Calu3 (cell line): ENCODE results near the gene ARHGAP25. TPM values are rescaled to one million over a fixed set of nuclear protein-coding genes. Genes with fewer than 3 reads are reported as not detected.

Experiments
- BruUV-seq: library from RNA; stranded (reverse); fragments of 400-500 nt; replicated peaks from 2 replicates; lab custom pipeline; 2021; lab: Mats Ljungman, UMichigan
- CTCF ChIA-PET: fragments of 300-600 bp; sonication (Branson Sonifier 250); formaldehyde crosslinking; loops from one replicate; lab custom pipeline; 2022; ENCODE audit warnings: antibody characterized with exemption; lab: Charles Lee
- DNase-seq: peaks from one replicate; pipeline ENCODE4 v3.0.0; 2022
- H3K27ac Mint-ChIP-seq: one replicate; pipeline ENCODE4 v1.8.0; 2022; ENCODE audit warnings: mixed read lengths; ENCODE audit not compliant: unreplicated experiment
- H3K27me3 Mint-ChIP-seq: one replicate; pipeline ENCODE4 v1.8.0; 2022; ENCODE audit warnings: mixed read lengths; ENCODE audit not compliant: unreplicated experiment
- H3K36me3 Mint-ChIP-seq: one replicate; pipeline ENCODE4 v1.8.0; 2022; ENCODE audit warnings: mild to moderate bottlenecking, moderate library complexity, mixed read lengths; ENCODE audit not compliant: insufficient read depth, unreplicated experiment
- H3K4me1 Mint-ChIP-seq: one replicate; pipeline ENCODE4 v1.8.0; 2022; ENCODE audit warnings: mild to moderate bottlenecking, low read depth, mixed read lengths; ENCODE audit not compliant: unreplicated experiment
- H3K4me3 Mint-ChIP-seq: one replicate; pipeline ENCODE4 v1.8.0; 2022; ENCODE audit warnings: mild to moderate bottlenecking, low read depth, moderate library complexity, mixed read lengths; ENCODE audit not compliant: unreplicated experiment
- H3K9me3 Mint-ChIP-seq: one replicate; pipeline ENCODE4 v1.8.0; 2022; ENCODE audit warnings: low read depth, mixed read lengths; ENCODE audit not compliant: unreplicated experiment
- intact Hi-C: fragments of 100-400 bp; cut with micrococcal nuclease; formaldehyde crosslinking; loops from one replicate; pipeline ENCODE4 v1.10.0; 2022; ENCODE audit not compliant: unreplicated experiment
- total RNA-seq: library from RNA; stranded (reverse); gene quantifications from 2 replicates; pipeline ENCODE4 v1.2.3, GENCODE V29; 2022
- TF ChIP-seq, protein P1 (sequence below): fragments of 200-600 bp; IDR thresholded peaks from one replicate; pipeline ENCODE4 v1.8.0; 2022; ENCODE audit warnings: antibody characterized with exemption; ENCODE audit not compliant: unreplicated experiment

The ARHGAP25 gene
- total RNA-seq, 1 experiment from 2014 or later = not detected

GRCh38 chr2:68719912-68720311 is 14.7 kb upstream of the ARHGAP25 start:
- CTCF ChIA-PET = interaction anchor here (1.5 kb wide), 1 partner anchor 206 kb away, joined by 3 read pairs; no protein-coding TSS in a partner anchor
- H3K27me3 Mint-ChIP-seq = peaks cover 59% of the 10 kb centered on the region
- H3K4me3 Mint-ChIP-seq = no peak overlapping the region
- TF ChIP-seq, protein P1, sequence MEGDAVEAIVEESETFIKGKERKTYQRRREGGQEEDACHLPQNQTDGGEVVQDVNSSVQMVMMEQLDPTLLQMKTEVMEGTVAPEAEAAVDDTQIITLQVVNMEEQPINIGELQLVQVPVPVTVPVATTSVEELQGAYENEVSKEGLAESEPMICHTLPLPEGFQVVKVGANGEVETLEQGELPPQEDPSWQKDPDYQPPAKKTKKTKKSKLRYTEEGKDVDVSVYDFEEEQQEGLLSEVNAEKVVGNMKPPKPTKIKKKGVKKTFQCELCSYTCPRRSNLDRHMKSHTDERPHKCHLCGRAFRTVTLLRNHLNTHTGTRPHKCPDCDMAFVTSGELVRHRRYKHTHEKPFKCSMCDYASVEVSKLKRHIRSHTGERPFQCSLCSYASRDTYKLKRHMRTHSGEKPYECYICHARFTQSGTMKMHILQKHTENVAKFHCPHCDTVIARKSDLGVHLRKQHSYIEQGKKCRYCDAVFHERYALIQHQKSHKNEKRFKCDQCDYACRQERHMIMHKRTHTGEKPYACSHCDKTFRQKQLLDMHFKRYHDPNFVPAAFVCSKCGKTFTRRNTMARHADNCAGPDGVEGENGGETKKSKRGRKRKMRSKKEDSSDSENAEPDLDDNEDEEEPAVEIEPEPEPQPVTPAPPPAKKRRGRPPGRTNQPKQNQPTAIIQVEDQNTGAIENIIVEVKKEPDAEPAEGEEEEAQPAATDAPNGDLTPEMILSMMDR = no peak
- BruUV-seq = no TSS peak
- no peak overlapping the region for H3K27ac Mint-ChIP-seq
- DNase-seq = no peak
- H3K36me3 Mint-ChIP-seq = no peaks in the 10 kb centered on the region
- H3K9me3 Mint-ChIP-seq = no peaks in the 10 kb centered on the region
- peaks cover 14% of the 10 kb centered on the region for H3K4me1 Mint-ChIP-seq
- intact Hi-C loops = no loop called here

DNA sequence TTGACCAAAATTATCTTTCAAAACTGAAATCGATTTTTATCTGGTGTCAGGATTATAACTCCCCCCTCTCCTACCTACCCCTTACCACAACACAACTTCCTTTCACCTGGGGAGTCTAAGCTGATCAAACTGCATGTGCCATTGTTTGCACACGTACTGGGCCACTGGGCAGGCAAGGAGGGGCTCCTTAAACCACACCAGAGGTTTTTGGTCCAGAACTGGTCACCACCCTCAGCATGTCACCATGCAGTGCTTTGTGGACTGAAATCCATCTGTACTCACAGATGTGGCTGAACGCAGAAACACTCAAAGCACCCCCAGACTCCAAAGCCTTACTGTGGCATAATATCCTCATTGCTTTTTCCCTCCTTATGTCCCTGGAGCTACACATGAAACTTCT is 13.9 kb upstream of the ARHGAP25 start:
- no peak overlapping the region for H3K27ac Mint-ChIP-seq
- CTCF ChIA-PET = interaction anchor here (0.6 kb wide), 1 partner anchor 205 kb away, joined by 4 read pairs; no protein-coding TSS in a partner anchor
- no peaks in the 10 kb centered on the region for H3K36me3 Mint-ChIP-seq
- H3K4me1 Mint-ChIP-seq = peaks cover 14% of the 10 kb centered on the region
- TF ChIP-seq, protein P1 = no peak
- no peak overlapping the region for H3K4me3 Mint-ChIP-seq
- BruUV-seq = no TSS peak
- intact Hi-C loops = no loop called here
- no peaks in the 10 kb centered on the region for H3K9me3 Mint-ChIP-seq
- no peak for DNase-seq
- peaks cover 61% of the 10 kb centered on the region for H3K27me3 Mint-ChIP-seq

DNA sequence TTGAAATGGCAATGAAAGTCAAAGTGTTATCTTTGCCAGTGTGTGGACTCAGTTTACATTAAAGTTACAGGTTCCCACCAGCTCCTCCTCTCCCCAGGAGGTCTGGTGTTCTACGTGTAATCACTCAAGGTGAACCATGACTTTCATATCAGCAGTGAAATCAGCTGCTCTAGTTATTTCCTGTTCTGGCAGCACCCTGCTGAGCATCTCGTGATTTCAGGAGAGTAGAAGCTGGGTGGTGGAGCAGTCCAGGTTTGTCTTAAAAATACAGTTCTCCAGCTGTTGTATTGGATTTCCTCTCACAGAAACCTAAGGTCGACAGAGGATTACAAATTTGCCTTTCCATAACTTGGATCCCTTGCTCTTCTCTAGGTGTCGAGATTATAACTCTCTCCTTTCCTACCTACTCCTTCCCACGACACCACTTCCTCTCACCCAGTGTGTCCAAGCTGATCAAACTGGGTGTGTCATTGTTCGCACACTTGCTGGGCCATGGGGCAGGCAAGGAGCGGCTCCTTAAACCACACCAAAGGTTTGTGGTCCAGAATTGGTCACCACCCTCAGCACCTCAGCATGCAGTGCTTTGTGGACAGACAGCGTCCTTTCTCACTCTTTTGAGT is 13.0 kb upstream of the ARHGAP25 start:
- Mint-ChIP-seq H3K27ac (peak overlapping the region; percentile 79), H3K4me3 (peak overlapping the region; percentile 17), H3K36me3 (no peaks in the 10 kb centered on the region), H3K9me3 (no peaks in the 10 kb centered on the region), H3K4me1 (peaks cover 14% of the 10 kb centered on the region), H3K27me3 (peaks cover 70% of the 10 kb centered on the region)
- intact Hi-C loops = no loop called here
- TF ChIP-seq, protein P1 = no peak
- peak; percentile 60 for DNase-seq
- BruUV-seq = no TSS peak
- CTCF ChIA-PET = interaction anchor here (0.6 to 2.0 kb wide), 4 partner anchors 12 to 258 kb away, joined by 3 to 7 read pairs (median 4); no protein-coding TSS in a partner anchor

DNA sequence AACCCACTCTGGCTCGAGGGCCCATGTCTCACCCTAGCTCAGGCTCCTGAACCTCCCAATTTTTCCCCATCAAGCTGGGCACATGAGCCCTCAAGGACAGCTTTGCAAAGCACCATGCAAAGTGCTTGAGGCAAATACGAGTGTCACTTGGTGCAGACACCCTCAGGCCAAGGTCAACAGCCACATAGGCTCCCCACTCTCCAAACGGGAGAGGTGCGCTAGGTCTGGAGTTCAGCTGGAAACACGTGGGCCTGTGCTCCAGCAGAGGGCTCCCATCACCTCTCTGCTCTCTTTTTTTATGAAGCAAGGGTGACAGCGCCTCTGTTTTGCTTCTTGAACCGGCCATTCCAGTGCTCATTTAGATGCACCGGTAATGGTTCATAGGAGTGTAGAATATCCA is 11.9 kb upstream of the ARHGAP25 start:
- Mint-ChIP-seq H3K27ac (no peak overlapping the region), H3K9me3 (no peaks in the 10 kb centered on the region), H3K4me1 (peaks cover 14% of the 10 kb centered on the region), H3K36me3 (no peaks in the 10 kb centered on the region), H3K27me3 (peaks cover 77% of the 10 kb centered on the region), H3K4me3 (no peak overlapping the region)
- TF ChIP-seq, protein P1 = no peak
- intact Hi-C loops = no loop called here
- CTCF ChIA-PET = interaction anchor here (2.0 kb wide), 1 partner anchor 13 kb away, joined by 7 read pairs; no protein-coding TSS in a partner anchor
- DNase-seq = no peak
- BruUV-seq = no TSS peak
